GM23338 (cell line): ENCODE data around the gene GNAT2. TPM values are rescaled to one million over a fixed set of nuclear protein-coding genes. Genes with fewer than 3 reads are reported as not detected.

ENCODE experiments used
- ATAC-seq: fragments of 200-7000 bp; cut with Tn5 transposase; 3 replicates; pipeline ENCODE4 v1.9.1; 2020
- DNase-seq: peaks from one replicate; pipeline ENCODE4 v3.0.0-alpha.2; 2015; ENCODE audit warnings: low spot score
- H2AFZ ChIP-seq: fragments of 200-600 bp; sonication (generic); 2 replicates; pipeline ENCODE4 v1.8.0; 2016; ENCODE audit warnings: antibody characterized with exemption, mild to moderate bottlenecking, moderate library complexity
- H3F3A ChIP-seq: fragments of 200-600 bp; sonication (generic); replicated peaks from 2 replicates; pipeline ENCODE4 v1.8.0; 2017; ENCODE audit warnings: antibody characterized with exemption, mixed run types, low read depth
- H3K27ac ChIP-seq: fragments of 200-600 bp; sonication (generic); 2 replicates; pipeline ENCODE4 v1.6.1; 2016; ENCODE audit warnings: low read depth
- H3K27me3 ChIP-seq: fragments of 200-600 bp; sonication (generic); 2 replicates; pipeline ENCODE4 v1.8.0; 2016; ENCODE audit warnings: mild to moderate bottlenecking, mixed run types, moderate library complexity; ENCODE audit not compliant: insufficient read depth
- H3K36me3 ChIP-seq: fragments of 200-600 bp; sonication (generic); 2 replicates; pipeline ENCODE4 v1.8.0; 2016; ENCODE audit warnings: mild to moderate bottlenecking; ENCODE audit not compliant: insufficient read depth
- H3K4me1 ChIP-seq: fragments of 200-600 bp; sonication (generic); 2 replicates; pipeline ENCODE4 v1.8.0; 2016; ENCODE audit warnings: mild to moderate bottlenecking, moderate library complexity; ENCODE audit not compliant: insufficient read depth
- H3K4me2 ChIP-seq: fragments of 200-600 bp; sonication (generic); 2 replicates; pipeline ENCODE4 v1.7.1; 2017; ENCODE audit warnings: mixed run types
- H3K4me3 ChIP-seq: fragments of 200-600 bp; sonication (generic); 2 replicates; pipeline ENCODE4 v1.6.1; 2016; ENCODE audit warnings: mixed run types
- H3K79me2 ChIP-seq: fragments of 200-600 bp; sonication (generic); replicated peaks from 2 replicates; pipeline ENCODE4 v1.8.0; 2017; ENCODE audit warnings: mild to moderate bottlenecking; ENCODE audit not compliant: insufficient read depth
- H3K9me2 ChIP-seq: fragments of 200-600 bp; sonication (generic); 2 replicates; pipeline ENCODE4 v1.8.0; 2017; ENCODE audit not compliant: insufficient read depth
- H4K20me1 ChIP-seq: fragments of 200-600 bp; sonication (generic); replicated peaks from 2 replicates; pipeline ENCODE4 v1.8.0; 2017; ENCODE audit warnings: mild to moderate bottlenecking; ENCODE audit not compliant: insufficient read depth
- H3K27ac Mint-ChIP-seq: 2 replicates; pipeline ENCODE4 v1.8.0; 2020; ENCODE audit warnings: inconsistent platforms, mild to moderate bottlenecking, moderate library complexity, mixed read lengths
- H3K27me3 Mint-ChIP-seq: 3 replicates; pipeline ENCODE4 v1.8.0; 2022; ENCODE audit warnings: low read depth, mild to moderate bottlenecking, moderate library complexity, mixed read lengths, inconsistent platforms; ENCODE audit not compliant: insufficient read depth, poor library complexity
- H3K36me3 Mint-ChIP-seq: 3 replicates; pipeline ENCODE4 v1.8.0; 2021; ENCODE audit warnings: low read depth, mild to moderate bottlenecking, inconsistent platforms, moderate library complexity, mixed read lengths
- H3K4me1 Mint-ChIP-seq: 3 replicates; pipeline ENCODE4 v1.8.0; 2020; ENCODE audit warnings: mild to moderate bottlenecking, inconsistent platforms, mixed read lengths
- H3K4me3 Mint-ChIP-seq: 3 replicates; pipeline ENCODE4 v1.8.0; 2021; ENCODE audit warnings: moderate library complexity, mild to moderate bottlenecking, inconsistent platforms, mixed read lengths
- H3K9me3 Mint-ChIP-seq: 3 replicates; pipeline ENCODE4 v1.8.0; 2020; ENCODE audit warnings: moderate library complexity, mild to moderate bottlenecking, inconsistent platforms, mixed read lengths
- CREB1 ChIP-seq: fragments of 250-450 bp; sonication (Bioruptor Pico); IDR thresholded peaks from 2 replicates; pipeline ENCODE4 v1.5.0; 2020; ENCODE audit warnings: low read depth, mild to moderate bottlenecking, moderate library complexity
- ETS1 ChIP-seq: IDR thresholded peaks from 2 replicates; pipeline ENCODE4 v1.6.1; 2016; ENCODE audit warnings: antibody characterized with exemption
- EZH2 ChIP-seq: fragments of 200-600 bp; sonication (generic); IDR thresholded peaks from one replicate; pipeline ENCODE4 v1.8.0; 2017; ENCODE audit warnings: antibody characterized with exemption, mild to moderate bottlenecking, low read depth; ENCODE audit not compliant: unreplicated experiment
- EZH2phosphoT487 ChIP-seq: fragments of 200-600 bp; sonication (generic); IDR thresholded peaks from one replicate; pipeline ENCODE4 v1.8.1; 2018; ENCODE audit warnings: antibody characterized with exemption; ENCODE audit not compliant: unreplicated experiment
- JUNB ChIP-seq: IDR thresholded peaks from one replicate; pipeline ENCODE4 v1.6.1; 2016; ENCODE audit warnings: antibody characterized with exemption; ENCODE audit not compliant: unreplicated experiment
- NANOG ChIP-seq: IDR thresholded peaks from 2 replicates; pipeline ENCODE4 v1.6.1; 2016; ENCODE audit warnings: antibody characterized with exemption, borderline replicate concordance
- POLR2AphosphoS5 ChIP-seq: IDR thresholded peaks from 2 replicates; pipeline ENCODE4 v1.6.1; 2016; ENCODE audit warnings: antibody characterized with exemption, low read depth
- STAT1 ChIP-seq: IDR thresholded peaks from one replicate; pipeline ENCODE4 v1.6.1; 2016; ENCODE audit warnings: antibody characterized with exemption; ENCODE audit not compliant: unreplicated experiment
- ZNF114 ChIP-seq: fragments of 250-450 bp; sonication (Bioruptor Pico); IDR thresholded peaks from 2 replicates; pipeline ENCODE4 v1.5.0; 2020; ENCODE audit warnings: mild to moderate bottlenecking, moderate library complexity
- ZNF331 ChIP-seq: fragments of 250-450 bp; sonication (Bioruptor Pico); IDR thresholded peaks from 2 replicates; pipeline ENCODE4 v1.5.0; 2020; ENCODE audit warnings: low read depth, mild to moderate bottlenecking, moderate library complexity
- polyA plus RNA-seq: library from polyadenylated mRNA; unstranded; fragments of >200 nt; fragmentation: Nextera tagmentation; extraction: Ambion mirVana; gene quantifications from 2 replicates; pipeline ENCODE4 v1.2.1, GENCODE V29; 2016
- total RNA-seq: library from RNA; depleted of rRNA; stranded (reverse); fragments of >200 nt; shearing (Covaris generic); gene quantifications from 2 replicates; pipeline ENCODE4 v1.2.3, GENCODE V29; 2014
- TF ChIP-seq, protein P1 (sequence below): IDR thresholded peaks from one replicate; pipeline ENCODE4 v1.6.1; 2018; ENCODE audit warnings: antibody characterized with exemption; ENCODE audit not compliant: unreplicated experiment
- TF ChIP-seq, protein P2 (sequence below), 2 experiments: fragments of 200-600 bp in 1 of 2; sonication (generic) in 1 of 2; conservative IDR thresholded peaks; 2 replicates each; pipeline versions ENCODE4 v1.5.1 to v1.6.1; 2016 to 2017; ENCODE audit warnings: antibody characterized with exemption in 2 of 2, low read depth in 2 of 2, mild to moderate bottlenecking in 2 of 2, moderate library complexity in 1 of 2

Gene GNAT2
- total and polyA plus RNA-seq, 2 experiments from 2014 or later = 0.21 TPM; not detected in 1

- TF ChIP-seq, protein P1, sequence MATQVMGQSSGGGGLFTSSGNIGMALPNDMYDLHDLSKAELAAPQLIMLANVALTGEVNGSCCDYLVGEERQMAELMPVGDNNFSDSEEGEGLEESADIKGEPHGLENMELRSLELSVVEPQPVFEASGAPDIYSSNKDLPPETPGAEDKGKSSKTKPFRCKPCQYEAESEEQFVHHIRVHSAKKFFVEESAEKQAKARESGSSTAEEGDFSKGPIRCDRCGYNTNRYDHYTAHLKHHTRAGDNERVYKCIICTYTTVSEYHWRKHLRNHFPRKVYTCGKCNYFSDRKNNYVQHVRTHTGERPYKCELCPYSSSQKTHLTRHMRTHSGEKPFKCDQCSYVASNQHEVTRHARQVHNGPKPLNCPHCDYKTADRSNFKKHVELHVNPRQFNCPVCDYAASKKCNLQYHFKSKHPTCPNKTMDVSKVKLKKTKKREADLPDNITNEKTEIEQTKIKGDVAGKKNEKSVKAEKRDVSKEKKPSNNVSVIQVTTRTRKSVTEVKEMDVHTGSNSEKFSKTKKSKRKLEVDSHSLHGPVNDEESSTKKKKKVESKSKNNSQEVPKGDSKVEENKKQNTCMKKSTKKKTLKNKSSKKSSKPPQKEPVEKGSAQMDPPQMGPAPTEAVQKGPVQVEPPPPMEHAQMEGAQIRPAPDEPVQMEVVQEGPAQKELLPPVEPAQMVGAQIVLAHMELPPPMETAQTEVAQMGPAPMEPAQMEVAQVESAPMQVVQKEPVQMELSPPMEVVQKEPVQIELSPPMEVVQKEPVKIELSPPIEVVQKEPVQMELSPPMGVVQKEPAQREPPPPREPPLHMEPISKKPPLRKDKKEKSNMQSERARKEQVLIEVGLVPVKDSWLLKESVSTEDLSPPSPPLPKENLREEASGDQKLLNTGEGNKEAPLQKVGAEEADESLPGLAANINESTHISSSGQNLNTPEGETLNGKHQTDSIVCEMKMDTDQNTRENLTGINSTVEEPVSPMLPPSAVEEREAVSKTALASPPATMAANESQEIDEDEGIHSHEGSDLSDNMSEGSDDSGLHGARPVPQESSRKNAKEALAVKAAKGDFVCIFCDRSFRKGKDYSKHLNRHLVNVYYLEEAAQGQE = no peak
- no peak for TF ChIP-seq EZH2
- no peak for TF ChIP-seq STAT1
Observed at GRCh38 chr1:109622895-109623294, 3.5 kb upstream of the GNAT2 start (continued).

- Histone ChIP-seq H3K4me2 (no peak overlapping the region), H4K20me1 (peaks cover 4% of the 10 kb centered on the region; the same call in 1 of the 2 replicates)
- TF ChIP-seq POLR2AphosphoS5 = no peak
- TF ChIP-seq, protein P1 = no peak
- no peak for TF ChIP-seq ZNF114 (CRISPR knock-in tag)
- TF ChIP-seq STAT1 = no peak
- TF ChIP-seq NANOG = no peak
- no peak for TF ChIP-seq ETS1
- TF ChIP-seq JUNB = no peak
- no peak for TF ChIP-seq EZH2
- TF ChIP-seq ZNF331 (CRISPR knock-in tag) = no peak
- TF ChIP-seq, protein P2, sequence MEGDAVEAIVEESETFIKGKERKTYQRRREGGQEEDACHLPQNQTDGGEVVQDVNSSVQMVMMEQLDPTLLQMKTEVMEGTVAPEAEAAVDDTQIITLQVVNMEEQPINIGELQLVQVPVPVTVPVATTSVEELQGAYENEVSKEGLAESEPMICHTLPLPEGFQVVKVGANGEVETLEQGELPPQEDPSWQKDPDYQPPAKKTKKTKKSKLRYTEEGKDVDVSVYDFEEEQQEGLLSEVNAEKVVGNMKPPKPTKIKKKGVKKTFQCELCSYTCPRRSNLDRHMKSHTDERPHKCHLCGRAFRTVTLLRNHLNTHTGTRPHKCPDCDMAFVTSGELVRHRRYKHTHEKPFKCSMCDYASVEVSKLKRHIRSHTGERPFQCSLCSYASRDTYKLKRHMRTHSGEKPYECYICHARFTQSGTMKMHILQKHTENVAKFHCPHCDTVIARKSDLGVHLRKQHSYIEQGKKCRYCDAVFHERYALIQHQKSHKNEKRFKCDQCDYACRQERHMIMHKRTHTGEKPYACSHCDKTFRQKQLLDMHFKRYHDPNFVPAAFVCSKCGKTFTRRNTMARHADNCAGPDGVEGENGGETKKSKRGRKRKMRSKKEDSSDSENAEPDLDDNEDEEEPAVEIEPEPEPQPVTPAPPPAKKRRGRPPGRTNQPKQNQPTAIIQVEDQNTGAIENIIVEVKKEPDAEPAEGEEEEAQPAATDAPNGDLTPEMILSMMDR (conservative IDR thresholded peaks at IDR 0.05; ENCODE audit: low read depth in 2 of 2) = no peak
- no peak for TF ChIP-seq EZH2phosphoT487
- TF ChIP-seq CREB1 = no peak
Observed at GRCh38 chr1:109622137-109622892, 2.9 kb upstream of the GNAT2 start.

More at GRCh38 chr1:109622137-109622892, 2.9 kb upstream of the GNAT2 start:
- Histone ChIP-seq H3K79me2 (peaks cover 37% of the 10 kb centered on the region), H2AFZ (no peak overlapping the region), H3K9me2 (no peaks in the 10 kb centered on the region), H3K4me1 (peaks cover 17% of the 10 kb centered on the region), H3F3A (no peaks in the 10 kb centered on the region), H3K27ac (no peak overlapping the region), H3K4me3 (no peak overlapping the region), H3K27me3 (no peaks in the 10 kb centered on the region), H3K36me3 (no peaks in the 10 kb centered on the region)
- Mint-ChIP-seq H3K9me3 (no peaks in the 10 kb centered on the region), H3K27me3 (peaks cover 7% of the 10 kb centered on the region), H3K4me1 (peaks cover 41% of the 10 kb centered on the region), H3K27ac (no peak overlapping the region; the same call in 1 of the 2 replicates), H3K36me3 (peaks cover 4% of the 10 kb centered on the region), H3K4me3 (peak overlapping the region; percentile 95)
- DNase-seq (no peak), ATAC-seq (no peak)
